Measurements from ENCODE around the gene SEMA5A.

DNA sequence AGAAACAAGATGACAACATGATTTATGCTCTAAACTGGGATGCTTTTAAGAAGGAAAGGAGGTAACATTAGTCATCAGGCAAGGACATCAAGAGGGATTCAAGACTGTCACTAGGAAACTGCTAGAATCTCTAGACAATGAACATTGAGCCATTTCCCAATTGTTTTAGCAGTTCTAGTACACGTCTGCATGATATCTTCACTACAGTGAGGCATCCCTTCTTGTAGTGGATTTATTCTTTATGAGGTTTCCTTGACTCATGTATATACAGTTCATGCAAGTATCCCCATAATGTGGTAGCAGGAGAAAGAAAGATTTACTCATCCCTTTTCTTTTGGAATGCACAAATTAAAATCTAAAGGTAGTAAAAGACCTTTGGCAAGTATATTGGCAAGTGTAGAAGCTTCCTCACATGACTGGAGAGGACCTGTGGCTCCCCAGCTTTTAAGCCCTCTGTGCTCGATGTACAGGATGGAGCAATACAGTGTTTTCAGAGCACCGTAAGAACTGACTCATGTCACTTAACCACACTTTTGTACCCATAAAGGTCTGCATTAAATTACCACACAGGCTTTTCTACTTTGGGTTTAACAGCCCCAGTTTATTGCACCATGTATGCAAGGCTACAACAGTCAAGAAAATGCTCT, 335.9 kb downstream of the SEMA5A start:
- TF ChIP-seq, protein P1, sequence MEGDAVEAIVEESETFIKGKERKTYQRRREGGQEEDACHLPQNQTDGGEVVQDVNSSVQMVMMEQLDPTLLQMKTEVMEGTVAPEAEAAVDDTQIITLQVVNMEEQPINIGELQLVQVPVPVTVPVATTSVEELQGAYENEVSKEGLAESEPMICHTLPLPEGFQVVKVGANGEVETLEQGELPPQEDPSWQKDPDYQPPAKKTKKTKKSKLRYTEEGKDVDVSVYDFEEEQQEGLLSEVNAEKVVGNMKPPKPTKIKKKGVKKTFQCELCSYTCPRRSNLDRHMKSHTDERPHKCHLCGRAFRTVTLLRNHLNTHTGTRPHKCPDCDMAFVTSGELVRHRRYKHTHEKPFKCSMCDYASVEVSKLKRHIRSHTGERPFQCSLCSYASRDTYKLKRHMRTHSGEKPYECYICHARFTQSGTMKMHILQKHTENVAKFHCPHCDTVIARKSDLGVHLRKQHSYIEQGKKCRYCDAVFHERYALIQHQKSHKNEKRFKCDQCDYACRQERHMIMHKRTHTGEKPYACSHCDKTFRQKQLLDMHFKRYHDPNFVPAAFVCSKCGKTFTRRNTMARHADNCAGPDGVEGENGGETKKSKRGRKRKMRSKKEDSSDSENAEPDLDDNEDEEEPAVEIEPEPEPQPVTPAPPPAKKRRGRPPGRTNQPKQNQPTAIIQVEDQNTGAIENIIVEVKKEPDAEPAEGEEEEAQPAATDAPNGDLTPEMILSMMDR (IDR thresholded peaks at IDR 0.05) = no peak
- no peak for TF ChIP-seq EZH2 (IDR thresholded peaks at IDR 0.05; ENCODE audit: borderline replicate concordance, insufficient read depth, low read depth, low read length, poor library complexity, severe bottlenecking)

All from B cell (primary cell).